Transverse colon (tissue), 4 donors: Measurements from ENCODE around the gene SLC25A25.

ENCODE experiments used
- CTCF ChIP-seq, 5 experiments: fragments of 200-600 bp in 3 of 5; fragments of 450-650 bp in 2 of 5; sonication (generic) in 3 of 5; IDR thresholded peaks; 1 replicate in 2 of 5; 2 replicates in 3 of 5; pipeline ENCODE4 v1.5.1; 2016 to 2017; ENCODE audit warnings: antibody characterized with exemption in 5 of 5, inconsistent platforms in 3 of 5, mild to moderate bottlenecking in 2 of 5, moderate library complexity in 1 of 5
- EP300 ChIP-seq: sonication (generic); formaldehyde crosslinking; IDR thresholded peaks from one replicate; pipeline ENCODE4 v1.6.1; 2017; ENCODE audit warnings: antibody characterized with exemption, low read depth
- POLR2A ChIP-seq: fragments of 450-650 bp; IDR thresholded peaks from one replicate; pipeline ENCODE4 v1.6.1; 2016; ENCODE audit warnings: antibody characterized with exemption, mild to moderate bottlenecking, moderate library complexity
- POLR2AphosphoS5 ChIP-seq, 3 donors: sonication (generic); formaldehyde crosslinking; IDR thresholded peaks; one replicate each; pipeline ENCODE4 v1.6.1; 2016; ENCODE audit warnings: antibody characterized with exemption in 3 of 3

- TF ChIP-seq POLR2A (peak; percentile 13), POLR2AphosphoS5 (IDR thresholded peaks at IDR 0.05) (peak in 2 of 3 donors; percentile 53 to 68), CTCF (IDR thresholded peaks at IDR 0.05) (no peak), EP300 (no peak)
These were observed 15.9 kb upstream of the SLC25A25 start for GRCh38 chr9:128051932-128052709.
